Breast epithelium (tissue), 3 donors: ENCODE results near the gene SNX13.

Experiments used
- POLR2A ChIP-seq: fragments of 450-650 bp; IDR thresholded peaks from one replicate; pipeline ENCODE4 v1.6.1; 2016; ENCODE audit warnings: antibody characterized with exemption, mild to moderate bottlenecking, moderate library complexity
- POLR2AphosphoS5 ChIP-seq, 3 donors: sonication (generic); formaldehyde crosslinking; IDR thresholded peaks; one replicate each; pipeline ENCODE4 v1.6.1; 2017; ENCODE audit warnings: antibody characterized with exemption in 3 of 3
- TF ChIP-seq, protein P1 (sequence below), 3 donors: fragments of 450-650 bp; IDR thresholded peaks; one replicate each; pipeline ENCODE4 v1.5.1; 2016 to 2017; ENCODE audit warnings: antibody characterized with exemption in 3 of 3, mild to moderate bottlenecking in 3 of 3, moderate library complexity in 3 of 3

GRCh38 chr7:17947620-17948019 lies 7.3 kb upstream of the SNX13 start:
- no peak for TF ChIP-seq POLR2AphosphoS5 (IDR thresholded peaks at IDR 0.05)
- TF ChIP-seq, protein P1, sequence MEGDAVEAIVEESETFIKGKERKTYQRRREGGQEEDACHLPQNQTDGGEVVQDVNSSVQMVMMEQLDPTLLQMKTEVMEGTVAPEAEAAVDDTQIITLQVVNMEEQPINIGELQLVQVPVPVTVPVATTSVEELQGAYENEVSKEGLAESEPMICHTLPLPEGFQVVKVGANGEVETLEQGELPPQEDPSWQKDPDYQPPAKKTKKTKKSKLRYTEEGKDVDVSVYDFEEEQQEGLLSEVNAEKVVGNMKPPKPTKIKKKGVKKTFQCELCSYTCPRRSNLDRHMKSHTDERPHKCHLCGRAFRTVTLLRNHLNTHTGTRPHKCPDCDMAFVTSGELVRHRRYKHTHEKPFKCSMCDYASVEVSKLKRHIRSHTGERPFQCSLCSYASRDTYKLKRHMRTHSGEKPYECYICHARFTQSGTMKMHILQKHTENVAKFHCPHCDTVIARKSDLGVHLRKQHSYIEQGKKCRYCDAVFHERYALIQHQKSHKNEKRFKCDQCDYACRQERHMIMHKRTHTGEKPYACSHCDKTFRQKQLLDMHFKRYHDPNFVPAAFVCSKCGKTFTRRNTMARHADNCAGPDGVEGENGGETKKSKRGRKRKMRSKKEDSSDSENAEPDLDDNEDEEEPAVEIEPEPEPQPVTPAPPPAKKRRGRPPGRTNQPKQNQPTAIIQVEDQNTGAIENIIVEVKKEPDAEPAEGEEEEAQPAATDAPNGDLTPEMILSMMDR (IDR thresholded peaks at IDR 0.05): no peak
- TF ChIP-seq POLR2A: no peak
